Activated CD4-positive, alpha-beta T cell treated with anti-CD3 and anti-CD28 coated beads, Interleukin-2, Interleukin-6, amounts not matched to agents 100 ng/mL and 50 ng/mL, durations not matched to agents 16 hours and 8 hours (primary cell): ENCODE results near the gene CCDC57.

Source experiments
- DNase-seq: peaks from one replicate; pipeline ENCODE4 v3.0.0-alpha.2; 2020

The CCDC57 gene

GRCh38 chr17:82101767-82102679 is 110.6 kb downstream of the CCDC57 start:
- no peak for DNase-seq

- no peak for DNase-seq
Measured at GRCh38 chr17:82101301-82101715, 111.3 kb downstream of the CCDC57 start.

GRCh38 chr17:82100502-82101298 is 111.9 kb downstream of the CCDC57 start:
- no peak for DNase-seq

GRCh38 chr17:82098939-82099763 is 113.5 kb downstream of the CCDC57 start:
- no peak for DNase-seq

- DNase-seq: peak; percentile 98
Measured at GRCh38 chr17:82098169-82098938, 114.3 kb downstream of the CCDC57 start, which contains the start of gene FASN. Gene FASN (minus strand): TSS chr17:82098236. CDS start chr17:82096445, 1,791 bp downstream.

GRCh38 chr17:82097919-82098168 is 114.8 kb downstream of the CCDC57 start:
- no peak for DNase-seq

- DNase-seq: peak; percentile 45
Measured at GRCh38 chr17:82097184-82097918, 115.3 kb downstream of the CCDC57 start.

GRCh38 chr17:82096709-82097183 is 115.9 kb downstream of the CCDC57 start:
- no peak for DNase-seq

- DNase-seq: no peak
Measured at GRCh38 chr17:82095777-82096708, 116.6 kb downstream of the CCDC57 start.

GRCh38 chr17:82094931-82095776 is 117.5 kb downstream of the CCDC57 start:
- DNase-seq: no peak

GRCh38 chr17:82092995-82093751 is 119.5 kb downstream of the CCDC57 start:
- DNase-seq: no peak

- no peak for DNase-seq
Measured at GRCh38 chr17:82092628-82092994, 120.0 kb downstream of the CCDC57 start.

- DNase-seq: no peak
Measured at GRCh38 chr17:82092094-82092586, 120.5 kb downstream of the CCDC57 start.

GRCh38 chr17:82091264-82092066 is 121.2 kb downstream of the CCDC57 start:
- DNase-seq: no peak

GRCh38 chr17:82090549-82091263 is 121.9 kb downstream of the CCDC57 start:
- DNase-seq: no peak

GRCh38 chr17:82089723-82090548 is 122.7 kb downstream of the CCDC57 start:
- DNase-seq: no peak
